ENCODE measurements around the gene SLC22A1. TPM values are rescaled to one million over a fixed set of nuclear protein-coding genes. Genes with fewer than 3 reads are reported as not detected.

Gene SLC22A1
- total RNA-seq, 2 donors from 2014 or later = 0.26 to 0.33 TPM

DNA sequence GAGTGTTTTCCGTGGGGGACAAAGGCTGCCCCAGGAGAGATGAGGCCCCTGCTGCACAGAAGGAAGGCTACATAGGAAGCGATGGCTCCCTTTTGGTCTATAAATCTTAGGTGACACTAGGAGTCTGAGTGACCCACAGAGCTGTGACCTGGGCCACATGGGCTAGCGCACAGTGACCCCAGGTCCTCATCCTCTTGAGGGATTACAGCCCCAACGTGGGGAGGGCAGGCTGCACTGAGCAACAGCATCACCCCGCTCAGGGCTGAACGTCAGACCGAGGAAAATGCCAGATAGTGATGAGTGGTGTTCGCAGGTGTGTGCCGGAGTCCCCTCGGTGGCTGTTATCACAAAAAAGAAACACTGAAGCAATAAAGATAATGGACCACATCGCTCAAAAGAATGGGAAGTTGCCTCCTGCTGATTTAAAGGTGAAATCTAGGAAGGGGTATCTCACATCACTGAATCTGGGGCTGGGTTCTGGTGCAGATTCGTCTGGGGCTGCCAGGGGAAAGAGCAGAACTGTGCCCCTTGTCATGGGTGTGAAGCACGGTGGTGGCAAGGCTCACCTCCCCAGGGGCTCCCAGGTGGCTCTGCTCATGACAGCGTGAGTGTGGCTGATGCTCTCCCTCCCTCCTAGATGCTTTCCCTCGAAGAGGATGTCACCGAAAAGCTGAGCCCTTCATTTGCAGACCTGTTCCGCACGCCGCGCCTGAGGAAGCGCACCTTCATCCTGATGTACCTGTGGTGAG is 14.5 kb downstream of the SLC22A1 start:
- Histone ChIP-seq H3K4me3 (no peak overlapping the region), H3K27me3 (no peaks in the 10 kb centered on the region), H3K4me1 (peaks cover 25% of the 10 kb centered on the region), H3K9me3 (no peaks in the 10 kb centered on the region), H3K27ac (no peak overlapping the region), H3K36me3 (replicated peaks in 1 of 2; ENCODE audit: insufficient read depth in 1 of 2, low read depth in 2 of 2) (no peaks in the 10 kb centered on the region)
- TF ChIP-seq POLR2A (IDR thresholded peaks at IDR 0.05) = no peak
- TF ChIP-seq, protein P1, sequence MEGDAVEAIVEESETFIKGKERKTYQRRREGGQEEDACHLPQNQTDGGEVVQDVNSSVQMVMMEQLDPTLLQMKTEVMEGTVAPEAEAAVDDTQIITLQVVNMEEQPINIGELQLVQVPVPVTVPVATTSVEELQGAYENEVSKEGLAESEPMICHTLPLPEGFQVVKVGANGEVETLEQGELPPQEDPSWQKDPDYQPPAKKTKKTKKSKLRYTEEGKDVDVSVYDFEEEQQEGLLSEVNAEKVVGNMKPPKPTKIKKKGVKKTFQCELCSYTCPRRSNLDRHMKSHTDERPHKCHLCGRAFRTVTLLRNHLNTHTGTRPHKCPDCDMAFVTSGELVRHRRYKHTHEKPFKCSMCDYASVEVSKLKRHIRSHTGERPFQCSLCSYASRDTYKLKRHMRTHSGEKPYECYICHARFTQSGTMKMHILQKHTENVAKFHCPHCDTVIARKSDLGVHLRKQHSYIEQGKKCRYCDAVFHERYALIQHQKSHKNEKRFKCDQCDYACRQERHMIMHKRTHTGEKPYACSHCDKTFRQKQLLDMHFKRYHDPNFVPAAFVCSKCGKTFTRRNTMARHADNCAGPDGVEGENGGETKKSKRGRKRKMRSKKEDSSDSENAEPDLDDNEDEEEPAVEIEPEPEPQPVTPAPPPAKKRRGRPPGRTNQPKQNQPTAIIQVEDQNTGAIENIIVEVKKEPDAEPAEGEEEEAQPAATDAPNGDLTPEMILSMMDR (IDR thresholded peaks at IDR 0.05) = no peak
- DNase-seq (no peak), ATAC-seq (no peak)
- WGBS, 2 donors = 77 to 82% methylated on average over 19 to 21 of the region's 21 CpGs
- intact Hi-C loops (cut with DNase I) = loop anchor here (10.0 kb wide), 1 partner anchor 319 kb away; no protein-coding TSS in a partner anchor

DNA sequence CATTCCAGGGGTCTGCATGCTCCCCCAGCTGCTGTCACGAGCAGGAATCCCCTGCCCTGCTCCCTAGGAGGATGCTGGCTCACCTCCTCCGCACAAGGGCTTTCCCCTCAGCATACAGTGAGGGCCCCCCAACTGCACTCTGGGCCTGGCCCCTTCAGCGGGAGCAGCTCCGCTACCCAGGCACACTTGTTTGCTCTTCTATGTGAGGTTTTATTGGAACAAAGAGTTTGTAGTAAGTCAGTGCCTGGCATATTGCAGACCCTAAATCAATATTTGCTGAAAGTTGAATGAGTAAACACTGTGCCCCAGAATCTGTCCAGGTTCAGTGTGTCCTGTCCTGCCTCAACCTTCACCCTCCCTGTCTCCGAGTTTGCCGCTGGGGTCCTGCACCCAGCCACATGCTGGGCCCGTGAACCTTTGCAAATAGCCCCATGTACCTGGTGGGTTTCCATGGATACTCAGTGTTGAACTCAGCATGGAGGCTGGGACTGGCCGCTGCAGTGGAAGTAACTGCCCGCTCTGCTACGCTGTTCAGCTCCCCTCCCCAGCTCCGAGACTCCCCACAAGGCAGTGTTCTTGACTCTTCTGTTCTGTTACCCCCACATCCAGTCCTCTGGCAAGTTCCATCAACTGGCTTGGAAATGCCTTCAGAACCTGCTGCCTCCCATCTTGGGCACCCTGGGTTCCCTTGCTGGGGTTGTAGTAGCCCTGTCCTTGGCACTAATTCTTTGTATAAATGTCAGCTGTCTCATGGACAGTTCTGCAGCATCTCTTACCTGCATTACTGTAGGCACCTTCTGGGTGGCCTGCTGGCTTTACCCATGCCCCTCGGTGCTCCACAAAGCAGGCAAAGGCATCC is 15.7 kb downstream of the SLC22A1 start:
- H3K27ac ChIP-seq = peak overlapping the region in 1 of 4 donors; percentile 3
- intact Hi-C loops (cut with DNase I) = loop anchor here (10.0 kb wide), 1 partner anchor 317 kb away; no protein-coding TSS in a partner anchor
- TF ChIP-seq, protein P1 (IDR thresholded peaks at IDR 0.05) = no peak
- no peak for TF ChIP-seq POLR2A (IDR thresholded peaks at IDR 0.05)
- ATAC-seq (peak; percentile 55), DNase-seq (peak in 3 of 4 donors; percentile 42 to 51 (median 44))
- peaks cover 25% of the 10 kb centered on the region for H3K4me1 ChIP-seq
- H3K27me3 ChIP-seq = no peaks in the 10 kb centered on the region
- 35 to 45% methylated on average over 11 to 12 of the region's 12 CpGs for WGBS, 2 donors
- H3K36me3 ChIP-seq (replicated peaks in 1 of 2; ENCODE audit: insufficient read depth in 1 of 2, low read depth in 2 of 2) = no peaks in the 10 kb centered on the region
- H3K9me3 ChIP-seq = no peaks in the 10 kb centered on the region
- no peak overlapping the region for H3K4me3 ChIP-seq

DNA sequence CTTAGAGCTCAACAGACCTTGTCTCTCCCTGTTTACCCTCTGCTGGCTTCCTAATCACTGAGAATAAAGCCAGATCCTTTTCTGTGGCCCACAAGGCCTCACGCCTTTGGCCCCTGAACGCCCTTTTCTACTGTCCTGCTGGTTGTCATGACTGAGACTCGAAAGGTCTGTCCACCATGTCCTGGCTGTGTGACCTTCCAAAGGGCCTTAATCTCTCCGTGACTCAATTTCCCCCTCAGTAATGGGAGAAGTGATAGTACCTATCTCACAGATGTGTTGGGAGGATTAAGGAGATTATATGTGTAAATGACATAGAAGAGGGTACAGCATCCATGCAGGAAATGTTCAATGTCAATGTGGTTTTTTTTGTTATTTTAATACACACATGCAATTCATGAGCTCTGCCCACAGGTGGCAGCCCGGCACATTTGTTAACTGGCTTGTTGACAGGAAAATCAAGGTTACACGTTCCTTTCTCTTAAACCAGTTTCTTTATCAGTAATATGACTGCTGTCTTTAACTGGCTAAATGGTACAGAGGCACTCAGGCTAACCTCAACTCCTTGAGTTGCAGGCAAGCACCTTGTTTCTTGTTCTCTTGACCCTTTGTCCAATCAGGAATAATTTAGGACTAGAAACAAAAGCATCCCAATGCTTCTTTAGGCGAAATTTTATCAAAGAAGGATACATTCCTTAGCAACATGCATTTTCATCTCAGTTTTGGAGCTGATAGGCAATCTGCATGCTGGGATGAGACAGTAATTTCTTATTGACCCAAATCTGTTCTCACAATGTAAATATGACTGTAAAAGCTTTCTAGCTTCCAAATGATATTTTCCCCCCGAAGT is 16.6 kb downstream of the SLC22A1 start:
- WGBS, 2 donors = 43% methylated on average over 8 of the region's 8 CpGs
- Histone ChIP-seq H3K36me3 (replicated peaks in 1 of 2; ENCODE audit: insufficient read depth in 1 of 2, low read depth in 2 of 2) (no peaks in the 10 kb centered on the region), H3K27ac (peak overlapping the region in 2 of 4 donors; percentile 3 to 23), H3K9me3 (no peaks in the 10 kb centered on the region), H3K27me3 (no peaks in the 10 kb centered on the region), H3K4me3 (no peak overlapping the region), H3K4me1 (peaks cover 25% of the 10 kb centered on the region)
- peak; percentile 86 for ATAC-seq
- intact Hi-C loops (cut with DNase I) = loop anchor here (10.0 kb wide), 1 partner anchor 317 kb away; no protein-coding TSS in a partner anchor
- no peak for TF ChIP-seq POLR2A (IDR thresholded peaks at IDR 0.05)
- TF ChIP-seq, protein P1 (IDR thresholded peaks at IDR 0.05) = peak; percentile 72 to 90 (median 84)
- DNase-seq = peak; percentile 67 to 76 (median 70)

DNA sequence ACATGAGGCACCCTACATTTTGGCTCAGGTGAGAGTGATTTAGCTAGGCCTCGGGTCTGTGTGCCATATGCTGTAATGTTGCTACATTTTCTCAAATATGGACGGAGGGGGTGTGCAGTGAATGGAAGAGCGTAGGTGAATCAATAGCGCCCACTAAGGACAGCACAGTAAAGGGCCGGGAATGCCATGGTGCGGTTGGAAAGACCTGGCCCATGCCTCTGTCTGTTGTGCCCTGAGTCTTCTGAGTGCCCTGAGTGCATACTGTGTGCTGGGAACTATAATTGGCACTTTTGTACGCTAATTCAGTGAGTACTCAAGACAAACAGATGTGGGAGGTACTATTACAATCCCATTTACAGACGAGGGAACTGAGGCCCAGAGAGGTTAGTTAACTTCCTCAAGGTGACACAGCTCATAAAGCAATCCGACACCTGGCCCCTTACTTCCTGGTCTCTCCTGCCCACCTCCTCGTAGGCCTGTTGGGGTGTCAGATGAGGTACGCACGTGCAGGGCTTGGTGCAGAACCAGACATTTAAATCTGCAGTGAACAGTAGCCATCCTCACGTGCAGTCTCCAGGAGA is 17.3 kb downstream of the SLC22A1 start:
- Histone ChIP-seq H3K4me1 (peaks cover 25% of the 10 kb centered on the region), H3K27me3 (no peaks in the 10 kb centered on the region), H3K36me3 (replicated peaks in 1 of 2; ENCODE audit: insufficient read depth in 1 of 2, low read depth in 2 of 2) (no peaks in the 10 kb centered on the region), H3K9me3 (no peaks in the 10 kb centered on the region), H3K27ac (no peak overlapping the region), H3K4me3 (no peak overlapping the region)
- 78 to 89% methylated on average over 13 of the region's 13 CpGs for WGBS, 2 donors
- intact Hi-C loops (cut with DNase I) = loop anchor here (10.0 kb wide), 1 partner anchor 316 kb away; no protein-coding TSS in a partner anchor
- no peak for TF ChIP-seq POLR2A (IDR thresholded peaks at IDR 0.05)
- TF ChIP-seq, protein P1 (IDR thresholded peaks at IDR 0.05) = no peak
- DNase-seq (no peak), ATAC-seq (no peak)
